ENCODE measurements around the gene MLH1.

MLH1 gene

GRCh38 chr3:36973139-36973538 is 20.2 kb upstream of the MLH1 start:
- DNase-seq (ENCODE audit: low read depth in 2 of 2, low spot score in 1 of 2), result no peak

- DNase-seq (ENCODE audit: low read depth in 2 of 2, low spot score in 1 of 2), result no peak
Observed at GRCh38 chr3:36981006-36981405, 12.3 kb upstream of the MLH1 start.

DNA sequence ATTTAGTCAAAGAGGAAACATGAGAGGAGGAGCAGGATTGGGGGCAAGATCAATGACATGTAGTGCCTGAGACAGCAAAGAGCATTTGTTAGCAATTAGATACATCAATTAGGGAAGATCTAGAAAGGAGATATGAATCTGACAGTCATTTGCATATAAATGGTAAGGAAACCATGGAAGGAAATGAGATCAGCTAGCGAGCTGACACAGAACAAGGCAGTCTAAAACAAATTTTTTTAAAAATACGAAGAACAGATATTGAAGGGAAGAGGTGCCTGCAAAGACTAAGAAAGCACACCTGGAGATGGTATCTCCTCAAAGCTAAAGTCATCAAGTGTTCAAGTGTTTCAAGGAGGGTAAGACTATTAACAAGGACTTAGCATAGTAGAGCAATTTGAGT is 5.0 kb upstream of the MLH1 start:
- DNase-seq (ENCODE audit: low read depth in 2 of 2, low spot score in 1 of 2), result no peak

GRCh38 chr3:36989005-36989404 is 4.3 kb upstream of the MLH1 start:
- no peak for DNase-seq (ENCODE audit: low read depth in 2 of 2, low spot score in 1 of 2)

DNA sequence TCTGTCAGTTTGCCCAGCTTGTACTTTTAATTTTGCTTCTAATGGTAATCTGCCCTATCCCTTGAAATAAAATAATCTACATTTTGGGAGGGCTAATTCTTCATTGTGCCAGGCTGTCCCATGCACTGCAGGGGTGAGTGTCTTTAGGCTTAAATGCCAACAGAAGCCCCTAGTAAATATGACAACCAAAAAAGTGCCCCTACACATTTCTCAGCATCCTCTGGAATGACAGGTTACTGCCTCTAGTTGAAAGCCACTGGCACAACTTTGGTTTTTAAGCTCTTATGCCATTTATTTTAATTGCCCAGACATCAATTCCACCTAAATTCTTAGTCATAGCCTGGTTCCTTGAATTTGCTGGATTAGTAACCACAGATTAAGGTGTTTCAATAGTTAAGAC is 3.8 kb upstream of the MLH1 start:
- no peak for DNase-seq (ENCODE audit: low read depth in 2 of 2, low spot score in 1 of 2)

GRCh38 chr3:36991147-36991546 is 2.2 kb upstream of the MLH1 start:
- no peak for DNase-seq (ENCODE audit: low read depth in 2 of 2, low spot score in 1 of 2)

DNA sequence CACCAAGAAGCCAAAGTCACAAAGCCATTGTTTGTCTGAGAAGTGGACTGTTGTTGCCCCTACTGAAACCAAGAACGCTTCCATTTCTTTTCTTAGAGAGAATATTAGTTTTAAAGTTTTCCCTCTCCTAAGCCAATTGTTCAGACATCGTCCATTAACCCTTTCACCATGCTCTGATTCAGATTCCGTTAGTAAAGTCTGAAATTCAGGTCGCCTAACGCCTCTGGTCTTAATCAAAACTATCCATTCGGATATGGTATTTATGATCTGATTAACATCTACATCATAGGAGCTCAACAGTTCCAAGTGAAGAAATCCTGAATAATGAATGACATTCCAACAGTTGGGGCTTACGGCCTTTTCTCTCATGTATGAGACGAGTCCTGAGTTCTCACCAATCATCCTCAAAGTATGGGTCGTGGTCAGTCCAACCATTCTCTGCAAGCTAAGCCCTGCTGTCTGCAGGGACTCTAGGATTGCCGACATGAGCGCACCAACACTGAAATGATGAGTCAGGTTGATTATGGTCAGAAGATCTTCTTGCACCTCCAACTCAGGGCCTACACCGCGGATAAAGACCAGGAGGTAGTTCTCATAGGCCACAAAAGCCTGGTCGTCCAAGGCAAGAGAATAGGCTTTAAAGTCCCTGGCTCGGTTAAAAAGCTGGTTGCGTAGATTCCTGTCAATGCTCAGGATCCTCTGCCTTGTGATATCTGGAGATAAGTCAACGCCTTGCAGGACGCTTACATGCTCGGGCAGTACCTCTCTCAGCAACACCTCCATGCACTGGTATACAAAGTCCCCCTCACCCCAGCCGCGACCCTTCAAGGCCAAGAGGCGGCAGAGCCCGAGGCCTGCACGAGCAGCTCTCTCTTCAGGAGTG is 1.2 kb upstream of the MLH1 start:
- no peak for DNase-seq (ENCODE audit: low read depth in 2 of 2, low spot score in 1 of 2)

GRCh38 chr3:36992806-36993325 is 452 bp upstream of the MLH1 start, which contains the start of gene EPM2AIP1:
Gene EPM2AIP1, minus strand, starts transcription at chr3:36993131. Its CDS starts 54 bp downstream, at chr3:36993077.
- DNase-seq (ENCODE audit: low read depth in 2 of 2, low spot score in 1 of 2), result peak in 1 of 2 donors; percentile 98

DNA sequence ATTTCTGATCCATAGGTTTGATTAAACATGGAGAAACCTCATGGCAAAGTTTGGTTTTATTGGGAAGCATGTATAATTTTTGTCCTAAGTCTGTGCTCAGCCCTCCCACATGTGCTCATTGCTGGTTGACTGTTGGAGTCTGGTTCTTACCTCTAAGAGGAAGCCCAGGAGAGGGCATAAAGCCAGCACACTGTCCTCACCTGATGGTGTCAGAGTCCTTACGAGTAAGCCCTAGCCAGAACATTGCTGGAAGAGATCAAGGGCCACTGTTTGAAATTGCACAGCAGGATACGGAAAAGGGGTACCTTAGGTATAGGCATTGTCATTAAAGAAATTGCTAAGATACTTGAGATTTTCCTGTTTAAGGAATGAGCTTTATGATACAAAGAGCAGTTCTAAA is 21.3 kb downstream of the MLH1 start:
- DNase-seq (ENCODE audit: low read depth in 2 of 2, low spot score in 1 of 2), result no peak

- DNase-seq (ENCODE audit: low read depth in 2 of 2, low spot score in 1 of 2), result no peak
Observed at GRCh38 chr3:37015642-37016041, 22.3 kb downstream of the MLH1 start.

DNA sequence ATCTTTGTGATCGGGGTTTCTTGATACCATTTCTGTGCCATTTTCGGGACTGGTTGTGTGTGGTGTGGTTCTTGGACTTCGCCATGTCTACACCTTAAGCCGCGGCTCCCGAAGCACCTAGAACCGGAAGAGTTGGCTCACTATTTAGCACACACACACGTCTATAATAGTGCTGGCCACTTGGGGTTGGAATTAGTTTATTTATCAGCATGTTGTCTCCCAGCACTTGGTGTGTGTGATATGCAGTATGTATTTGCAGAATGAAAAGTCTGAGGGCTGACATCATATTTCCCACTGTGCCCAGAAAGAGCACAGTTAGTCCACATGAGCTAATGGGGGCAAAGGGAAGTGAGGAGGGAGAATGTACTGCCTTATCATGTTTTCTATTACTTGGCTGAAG is 23.6 kb downstream of the MLH1 start:
- no peak for DNase-seq (ENCODE audit: low read depth in 2 of 2, low spot score in 1 of 2)

- no peak for DNase-seq (ENCODE audit: low read depth in 2 of 2, low spot score in 1 of 2)
Observed at GRCh38 chr3:37017683-37018082, 24.4 kb downstream of the MLH1 start.

DNA sequence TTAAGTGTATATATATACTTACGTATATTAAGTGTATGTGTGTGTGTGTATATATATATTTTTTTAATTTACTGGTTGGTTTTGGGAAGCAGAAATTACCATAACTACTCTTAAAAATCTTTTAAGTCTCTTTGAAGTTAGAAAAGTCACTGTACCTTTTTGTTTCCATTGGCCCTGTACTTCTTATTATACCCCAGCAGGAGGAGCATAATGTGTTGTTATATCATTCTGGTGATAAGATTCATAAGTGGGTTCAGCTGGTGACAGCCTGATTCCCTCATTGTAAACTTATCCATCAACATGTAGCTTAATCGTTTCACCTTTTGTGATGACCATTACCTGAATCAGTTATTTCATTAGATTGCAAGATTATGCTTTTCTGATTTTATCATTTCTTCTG is 30.8 kb downstream of the MLH1 start:
- no peak for DNase-seq (ENCODE audit: low read depth in 2 of 2, low spot score in 1 of 2)

GRCh38 chr3:37024820-37025405 is 31.6 kb downstream of the MLH1 start:
- no peak for DNase-seq (ENCODE audit: low read depth in 2 of 2, low spot score in 1 of 2)

GRCh38 chr3:37025561-37026335 is 32.4 kb downstream of the MLH1 start:
- no peak for DNase-seq (ENCODE audit: low read depth in 2 of 2, low spot score in 1 of 2)

DNA sequence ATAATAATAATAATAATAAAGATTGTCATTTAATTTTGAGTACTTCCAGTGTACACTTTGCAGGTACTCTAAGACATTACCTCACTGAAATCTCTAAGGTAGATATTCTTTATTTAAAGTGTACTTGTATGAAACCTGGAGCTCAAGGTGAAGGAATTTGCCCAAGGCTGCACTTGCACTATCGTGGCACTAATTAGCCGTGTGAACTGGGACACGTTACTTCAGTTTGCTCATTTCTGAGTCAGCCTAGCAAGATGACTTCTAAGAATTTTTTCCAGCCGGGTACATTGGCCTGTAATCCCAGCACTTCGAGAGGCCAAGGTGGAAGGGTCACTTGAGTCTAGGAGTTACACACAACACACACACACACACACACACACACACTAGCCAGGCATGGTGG is 33.5 kb downstream of the MLH1 start:
- no peak for DNase-seq (ENCODE audit: low read depth in 2 of 2, low spot score in 1 of 2)

- no peak for DNase-seq (ENCODE audit: low read depth in 2 of 2, low spot score in 1 of 2)
Observed at GRCh38 chr3:37028329-37028728, 35.0 kb downstream of the MLH1 start.

DNA sequence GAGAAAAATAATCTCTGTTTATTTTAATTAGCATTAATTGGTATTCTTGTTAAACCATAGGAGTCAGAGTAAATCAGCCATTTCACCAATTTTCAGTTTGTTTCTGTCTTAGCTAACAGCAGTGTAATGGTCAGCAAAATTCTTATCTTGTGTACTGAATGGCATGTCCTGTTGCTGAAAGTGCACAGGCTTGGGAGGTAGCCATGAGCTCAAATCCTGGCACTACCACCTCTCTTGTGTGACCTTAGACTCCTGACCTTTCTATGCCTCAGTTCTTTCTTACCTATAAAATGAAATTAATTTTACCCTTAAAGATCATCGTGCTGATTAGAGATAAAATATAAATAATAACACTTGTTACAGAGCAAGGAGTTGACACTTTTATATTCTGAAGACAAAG is 35.8 kb downstream of the MLH1 start:
- no peak for DNase-seq (ENCODE audit: low read depth in 2 of 2, low spot score in 1 of 2)

DNA sequence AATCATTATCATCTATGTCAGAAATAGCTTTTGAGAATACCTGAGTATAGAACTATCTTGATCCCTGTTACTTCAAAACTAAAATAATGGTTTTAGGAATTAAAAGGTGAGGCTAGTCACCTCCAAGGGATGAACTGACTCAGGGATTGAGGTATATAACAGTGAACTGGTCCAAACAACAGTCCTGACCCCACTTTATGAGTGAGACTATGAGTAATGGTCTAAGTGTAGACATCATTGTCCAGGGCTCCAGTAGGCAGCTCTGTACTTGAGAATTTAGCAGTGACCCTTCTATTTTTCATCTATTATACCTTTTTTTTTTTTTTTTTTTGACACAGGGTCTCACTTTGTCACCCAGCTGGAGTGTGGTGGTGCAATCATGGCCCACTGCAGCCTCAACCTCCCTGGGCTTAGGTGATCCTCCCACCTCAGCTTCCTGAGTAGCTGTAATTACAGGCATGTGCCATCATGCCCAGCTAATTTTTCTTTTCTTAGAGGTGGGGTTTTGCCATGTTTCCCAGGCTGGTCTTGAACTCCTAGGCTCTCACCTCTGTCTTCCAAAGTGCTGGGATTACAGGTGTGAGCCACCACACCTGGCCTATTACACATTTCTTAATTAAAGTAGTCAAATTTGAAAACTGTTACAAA is 36.3 kb downstream of the MLH1 start:
- DNase-seq (ENCODE audit: low read depth in 2 of 2, low spot score in 1 of 2), result no peak

- DNase-seq (ENCODE audit: low read depth in 2 of 2, low spot score in 1 of 2), result no peak
Observed at GRCh38 chr3:37030588-37030987, 37.3 kb downstream of the MLH1 start.

DNA sequence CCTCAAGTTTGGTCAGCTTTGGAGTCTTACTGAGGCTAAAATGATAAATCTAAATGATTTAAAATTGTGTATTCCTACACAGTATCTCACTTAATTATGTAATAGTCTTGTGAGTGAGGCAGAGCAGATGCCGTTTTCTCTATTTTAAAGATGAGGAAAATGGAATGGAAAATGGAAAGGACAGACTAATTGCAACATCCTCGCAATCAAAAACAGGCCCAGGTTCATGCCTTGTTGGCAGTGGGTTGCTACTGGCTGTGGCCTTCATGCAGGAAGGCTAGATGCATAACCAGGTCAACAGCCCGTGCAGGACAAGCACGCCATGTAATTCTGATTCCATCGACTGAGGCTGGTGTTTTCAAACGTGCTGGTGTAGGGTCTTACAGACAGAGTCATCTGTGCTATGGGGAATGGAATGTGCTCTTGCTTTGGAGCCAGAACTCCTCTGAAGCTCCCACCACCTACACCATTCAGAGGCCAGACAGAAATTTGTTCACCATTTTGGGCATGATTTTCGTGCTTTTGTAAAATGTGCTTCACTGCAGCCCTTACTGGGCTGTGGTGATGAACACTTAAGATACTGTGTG is 37.9 kb downstream of the MLH1 start:
- DNase-seq (ENCODE audit: low read depth in 2 of 2, low spot score in 1 of 2), result no peak

All from stimulated activated CD8-positive, alpha-beta memory T cell treated with anti-CD3 and anti-CD28 coated beads, Interleukin-4, amount 100 ng/mL, for 4 hours (primary cell).